Stomach (tissue), 4 donors: ENCODE results near the gene MAPK9.

Source experiments
- EP300 ChIP-seq: sonication (generic); formaldehyde crosslinking; IDR thresholded peaks from one replicate; pipeline ENCODE4 v1.6.1; 2017; ENCODE audit warnings: antibody characterized with exemption
- POLR2A ChIP-seq, 4 donors: fragments of 450-650 bp; IDR thresholded peaks; one replicate each; pipeline ENCODE4 v1.6.1; 2016; ENCODE audit warnings: antibody characterized with exemption in 4 of 4, control low read depth in 2 of 4, mild to moderate bottlenecking in 1 of 4, moderate library complexity in 1 of 4
- POLR2AphosphoS5 ChIP-seq, 3 donors: sonication (generic); formaldehyde crosslinking; IDR thresholded peaks; one replicate each; pipeline ENCODE4 v1.6.1; 2016; ENCODE audit warnings: antibody characterized with exemption in 3 of 3
- TF ChIP-seq, protein P1 (sequence below), 7 experiments: fragments of 450-650 bp in 4 of 7; fragments of 200-600 bp in 3 of 7; sonication (generic) in 3 of 7; IDR thresholded peaks; one replicate each; pipeline ENCODE4 v1.5.1; 2016 to 2019; ENCODE audit warnings: antibody characterized with exemption in 7 of 7, control low read depth in 2 of 7, mild to moderate bottlenecking in 1 of 7

DNA sequence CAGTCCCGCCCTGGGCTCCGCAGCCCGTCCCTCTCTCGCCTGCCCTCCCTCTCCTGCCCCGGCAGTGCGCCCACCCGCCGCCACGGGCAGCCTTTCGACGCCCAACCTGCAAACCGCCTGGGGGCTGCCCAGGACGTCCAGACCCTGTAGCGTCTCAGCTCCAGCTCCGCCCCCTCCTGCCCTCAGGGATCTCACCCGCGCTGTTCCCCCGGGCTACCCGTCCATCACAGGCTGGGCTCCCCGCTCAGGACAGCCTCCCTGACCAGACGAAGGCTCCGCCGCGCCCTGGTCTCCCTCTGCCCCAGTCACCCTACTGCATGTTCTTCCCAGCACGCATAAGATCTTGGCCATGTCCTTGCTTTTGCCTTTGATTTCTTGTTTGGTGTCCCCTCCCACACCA lies 84.3 kb downstream of the MAPK9 start:
- TF ChIP-seq POLR2AphosphoS5 (IDR thresholded peaks at IDR 0.05) (no peak), EP300 (no peak), POLR2A (IDR thresholded peaks at IDR 0.05) (no peak)
- TF ChIP-seq, protein P1, sequence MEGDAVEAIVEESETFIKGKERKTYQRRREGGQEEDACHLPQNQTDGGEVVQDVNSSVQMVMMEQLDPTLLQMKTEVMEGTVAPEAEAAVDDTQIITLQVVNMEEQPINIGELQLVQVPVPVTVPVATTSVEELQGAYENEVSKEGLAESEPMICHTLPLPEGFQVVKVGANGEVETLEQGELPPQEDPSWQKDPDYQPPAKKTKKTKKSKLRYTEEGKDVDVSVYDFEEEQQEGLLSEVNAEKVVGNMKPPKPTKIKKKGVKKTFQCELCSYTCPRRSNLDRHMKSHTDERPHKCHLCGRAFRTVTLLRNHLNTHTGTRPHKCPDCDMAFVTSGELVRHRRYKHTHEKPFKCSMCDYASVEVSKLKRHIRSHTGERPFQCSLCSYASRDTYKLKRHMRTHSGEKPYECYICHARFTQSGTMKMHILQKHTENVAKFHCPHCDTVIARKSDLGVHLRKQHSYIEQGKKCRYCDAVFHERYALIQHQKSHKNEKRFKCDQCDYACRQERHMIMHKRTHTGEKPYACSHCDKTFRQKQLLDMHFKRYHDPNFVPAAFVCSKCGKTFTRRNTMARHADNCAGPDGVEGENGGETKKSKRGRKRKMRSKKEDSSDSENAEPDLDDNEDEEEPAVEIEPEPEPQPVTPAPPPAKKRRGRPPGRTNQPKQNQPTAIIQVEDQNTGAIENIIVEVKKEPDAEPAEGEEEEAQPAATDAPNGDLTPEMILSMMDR (IDR thresholded peaks at IDR 0.05) = no peak
